ENCODE results near the gene AFF3.

The AFF3 gene

DNA sequence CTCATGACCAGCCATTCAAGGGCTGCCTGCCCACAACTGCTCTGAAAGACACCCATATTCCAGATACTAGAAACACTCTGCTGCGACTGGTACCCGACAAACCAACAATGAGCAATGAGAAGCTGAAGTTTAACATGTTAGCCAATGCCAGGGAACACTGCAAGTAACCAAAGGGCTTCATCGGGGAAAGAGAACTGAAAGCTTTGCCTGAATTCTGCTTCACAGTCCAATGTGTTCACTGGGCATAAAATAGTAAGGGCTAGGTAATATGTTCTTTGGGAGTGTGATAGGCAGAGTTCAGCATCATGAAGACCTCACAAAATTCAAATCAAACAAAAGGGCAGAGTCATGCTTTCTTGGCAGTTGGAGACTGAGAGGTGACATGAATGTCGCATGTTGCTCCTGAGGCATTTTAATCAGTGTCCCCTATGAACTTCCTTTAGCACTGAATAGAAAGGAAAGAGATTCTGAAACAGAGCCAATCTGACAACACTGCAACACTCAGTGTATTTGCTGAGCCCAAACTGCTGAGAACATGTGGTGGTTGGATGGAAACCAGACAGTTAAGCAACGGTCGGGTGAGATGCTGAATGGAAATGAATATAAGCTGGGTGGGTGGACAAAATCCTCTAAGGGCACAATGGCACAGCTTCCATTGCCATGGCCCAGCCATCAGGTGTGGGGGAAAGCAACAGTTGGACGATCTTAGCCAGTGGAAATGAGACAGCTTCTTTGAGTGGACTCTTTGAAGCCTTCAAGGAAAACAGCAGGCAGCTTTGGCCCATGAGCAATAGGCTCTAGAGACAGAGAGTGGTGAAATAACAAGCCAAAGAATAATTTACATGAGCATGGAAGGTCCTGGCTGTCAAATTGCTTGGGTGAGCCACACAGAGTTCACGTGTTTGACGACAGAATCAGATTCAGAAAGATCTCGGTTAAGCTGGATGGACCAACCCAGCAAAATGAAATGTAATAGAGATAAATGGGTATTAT is 277.5 kb downstream of the AFF3 start:
- H3K4me2 ChIP-seq (ENCODE audit: low read length): no peak overlapping the region
- H3K9me3 ChIP-seq (ENCODE audit: insufficient read depth, low read length): no peaks in the 10 kb centered on the region
- H3K36me3 ChIP-seq (replicated peaks; ENCODE audit: low read depth, low read length): no peaks in the 10 kb centered on the region
- 0 out of 2 replicates have a peak, but pooled peaks cover 3% of the 10 kb centered on the region for H3K79me2 ChIP-seq (ENCODE audit: low read length)
- H3K27ac ChIP-seq (ENCODE audit: low read length): no peak overlapping the region
- no peak overlapping the region for H3K9ac ChIP-seq (ENCODE audit: low read length)
- H3K4me3 ChIP-seq (ENCODE audit: low read length): no peak overlapping the region
- no peaks in the 10 kb centered on the region for H3K27me3 ChIP-seq (ENCODE audit: low read depth, low read length)
- peaks cover 17% of the 10 kb centered on the region for H3K4me1 ChIP-seq (ENCODE audit: low read length)
- no peak for TF ChIP-seq EZH2phosphoT487 (IDR thresholded peaks at IDR 0.05; ENCODE audit: low read depth)
- TF ChIP-seq, protein P1, sequence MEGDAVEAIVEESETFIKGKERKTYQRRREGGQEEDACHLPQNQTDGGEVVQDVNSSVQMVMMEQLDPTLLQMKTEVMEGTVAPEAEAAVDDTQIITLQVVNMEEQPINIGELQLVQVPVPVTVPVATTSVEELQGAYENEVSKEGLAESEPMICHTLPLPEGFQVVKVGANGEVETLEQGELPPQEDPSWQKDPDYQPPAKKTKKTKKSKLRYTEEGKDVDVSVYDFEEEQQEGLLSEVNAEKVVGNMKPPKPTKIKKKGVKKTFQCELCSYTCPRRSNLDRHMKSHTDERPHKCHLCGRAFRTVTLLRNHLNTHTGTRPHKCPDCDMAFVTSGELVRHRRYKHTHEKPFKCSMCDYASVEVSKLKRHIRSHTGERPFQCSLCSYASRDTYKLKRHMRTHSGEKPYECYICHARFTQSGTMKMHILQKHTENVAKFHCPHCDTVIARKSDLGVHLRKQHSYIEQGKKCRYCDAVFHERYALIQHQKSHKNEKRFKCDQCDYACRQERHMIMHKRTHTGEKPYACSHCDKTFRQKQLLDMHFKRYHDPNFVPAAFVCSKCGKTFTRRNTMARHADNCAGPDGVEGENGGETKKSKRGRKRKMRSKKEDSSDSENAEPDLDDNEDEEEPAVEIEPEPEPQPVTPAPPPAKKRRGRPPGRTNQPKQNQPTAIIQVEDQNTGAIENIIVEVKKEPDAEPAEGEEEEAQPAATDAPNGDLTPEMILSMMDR (IDR thresholded peaks at IDR 0.05; ENCODE audit: low read depth, low read length): no peak
- H2AFZ ChIP-seq (ENCODE audit: low read depth, low read length): no peak overlapping the region
- peaks cover 50% of the 10 kb centered on the region for H4K20me1 ChIP-seq (ENCODE audit: insufficient read depth, low read length)

DNA sequence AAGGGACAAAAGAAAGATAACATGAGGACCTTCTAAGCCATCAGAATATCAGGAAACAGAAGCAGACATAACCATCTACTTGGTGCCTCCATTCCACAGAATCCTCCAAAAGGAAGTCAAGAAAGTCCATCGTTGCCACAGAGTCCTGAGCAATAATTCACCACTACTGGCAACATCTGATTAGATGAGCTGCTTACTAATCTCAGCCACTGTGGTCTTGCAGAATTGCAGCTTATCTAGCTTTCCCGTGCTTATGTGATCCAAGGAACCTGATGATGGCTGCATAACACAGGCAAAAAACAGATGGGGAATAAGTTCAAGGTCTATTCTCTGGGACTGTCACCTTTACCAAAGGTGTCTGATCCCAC is 278.5 kb downstream of the AFF3 start:
- H3K27ac ChIP-seq (ENCODE audit: low read length): no peak overlapping the region
- no peaks in the 10 kb centered on the region for H3K9me3 ChIP-seq (ENCODE audit: insufficient read depth, low read length)
- H3K4me2 ChIP-seq (ENCODE audit: low read length): no peak overlapping the region
- H3K79me2 ChIP-seq (ENCODE audit: low read length): peaks cover 8% of the 10 kb centered on the region; the same call in 1 of the 2 replicates
- H3K27me3 ChIP-seq (ENCODE audit: low read depth, low read length): no peaks in the 10 kb centered on the region
- no peak overlapping the region for H3K4me3 ChIP-seq (ENCODE audit: low read length)
- H3K4me1 ChIP-seq (ENCODE audit: low read length): peaks cover 17% of the 10 kb centered on the region
- no peaks in the 10 kb centered on the region for H3K36me3 ChIP-seq (replicated peaks; ENCODE audit: low read depth, low read length)
- TF ChIP-seq EZH2phosphoT487 (IDR thresholded peaks at IDR 0.05; ENCODE audit: low read depth): no peak
- TF ChIP-seq, protein P1 (IDR thresholded peaks at IDR 0.05; ENCODE audit: low read depth, low read length): no peak
- no peak overlapping the region for H3K9ac ChIP-seq (ENCODE audit: low read length)
- no peak overlapping the region for H2AFZ ChIP-seq (ENCODE audit: low read depth, low read length)
- peaks cover 53% of the 10 kb centered on the region for H4K20me1 ChIP-seq (ENCODE audit: insufficient read depth, low read length)

DNA sequence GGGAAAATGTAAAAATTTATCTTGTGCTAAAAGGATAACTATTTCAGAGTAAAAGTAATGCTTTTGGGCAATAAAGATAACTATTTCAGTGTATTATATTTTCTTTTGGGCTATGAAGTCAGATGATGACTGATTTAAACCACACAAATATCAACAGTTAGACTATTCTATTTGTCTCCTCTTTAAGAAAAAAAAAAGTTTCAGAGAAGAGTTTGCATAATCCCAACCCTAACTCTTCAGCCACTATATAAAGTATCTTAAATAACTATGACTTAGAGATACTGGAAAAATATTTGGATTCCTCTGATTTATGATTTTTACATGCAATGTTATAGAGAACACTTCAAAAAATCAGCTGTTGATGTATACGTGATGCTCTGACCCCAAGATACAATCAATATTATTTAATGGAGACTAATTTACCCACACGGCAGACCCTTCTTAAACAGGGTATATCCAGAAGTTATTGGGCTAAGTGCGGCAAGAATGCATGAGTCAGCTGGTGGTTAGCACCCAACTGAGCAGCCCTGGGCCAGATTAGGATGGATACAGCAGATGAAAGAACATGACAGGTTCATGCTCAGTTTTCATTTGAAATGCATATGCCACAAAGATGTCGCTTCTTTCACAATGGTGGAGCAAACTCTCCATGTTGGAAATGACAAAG is 279.0 kb downstream of the AFF3 start:
- Histone ChIP-seq H2AFZ (ENCODE audit: low read depth, low read length) (no peak overlapping the region), H3K36me3 (replicated peaks; ENCODE audit: low read depth, low read length) (no peaks in the 10 kb centered on the region), H3K9ac (ENCODE audit: low read length) (no peak overlapping the region), H3K4me2 (ENCODE audit: low read length) (no peak overlapping the region), H3K4me3 (ENCODE audit: low read length) (no peak overlapping the region), H3K4me1 (ENCODE audit: low read length) (peaks cover 17% of the 10 kb centered on the region), H3K27ac (ENCODE audit: low read length) (no peak overlapping the region), H4K20me1 (ENCODE audit: insufficient read depth, low read length) (peaks cover 57% of the 10 kb centered on the region), H3K9me3 (ENCODE audit: insufficient read depth, low read length) (no peaks in the 10 kb centered on the region), H3K27me3 (ENCODE audit: low read depth, low read length) (no peaks in the 10 kb centered on the region), H3K79me2 (ENCODE audit: low read length) (peaks cover 9% of the 10 kb centered on the region; the same call in 1 of the 2 replicates)
- no peak for TF ChIP-seq EZH2phosphoT487 (IDR thresholded peaks at IDR 0.05; ENCODE audit: low read depth)
- TF ChIP-seq, protein P1 (IDR thresholded peaks at IDR 0.05; ENCODE audit: low read depth, low read length): no peak

DNA sequence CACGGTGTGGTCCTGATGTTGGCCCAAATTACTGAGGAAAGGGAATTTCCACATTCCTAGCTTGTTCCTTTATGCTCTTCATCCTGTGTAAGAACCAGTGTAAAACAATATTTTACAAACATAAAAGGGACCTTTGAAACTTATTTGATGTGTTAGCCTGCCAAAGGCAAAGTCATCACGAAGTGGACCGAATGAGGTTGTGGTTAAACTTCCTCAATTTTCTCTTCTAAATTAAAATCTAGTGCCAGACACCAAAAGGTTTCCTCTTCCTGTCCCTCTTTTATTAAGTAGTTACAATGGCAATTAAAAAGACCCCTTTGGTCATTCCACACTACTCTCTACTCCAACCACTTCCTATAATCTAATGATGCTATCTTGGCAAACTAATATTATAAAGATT is 279.8 kb downstream of the AFF3 start:
- Histone ChIP-seq H3K9me3 (ENCODE audit: insufficient read depth, low read length) (no peaks in the 10 kb centered on the region), H3K9ac (ENCODE audit: low read length) (no peak overlapping the region), H4K20me1 (ENCODE audit: insufficient read depth, low read length) (peaks cover 65% of the 10 kb centered on the region), H3K27ac (ENCODE audit: low read length) (no peak overlapping the region), H3K4me2 (ENCODE audit: low read length) (no peak overlapping the region), H3K79me2 (ENCODE audit: low read length) (peaks cover 9% of the 10 kb centered on the region; the same call in 1 of the 2 replicates), H3K4me1 (ENCODE audit: low read length) (peaks cover 17% of the 10 kb centered on the region), H2AFZ (ENCODE audit: low read depth, low read length) (no peak overlapping the region), H3K4me3 (ENCODE audit: low read length) (no peak overlapping the region), H3K27me3 (ENCODE audit: low read depth, low read length) (no peaks in the 10 kb centered on the region), H3K36me3 (replicated peaks; ENCODE audit: low read depth, low read length) (no peaks in the 10 kb centered on the region)
- TF ChIP-seq EZH2phosphoT487 (IDR thresholded peaks at IDR 0.05; ENCODE audit: low read depth): no peak
- TF ChIP-seq, protein P1 (IDR thresholded peaks at IDR 0.05; ENCODE audit: low read depth, low read length): no peak
